MM.1S (cell line): ENCODE data around the gene ATXN2L.

Experiments used
- DNase-seq: peaks from one replicate; pipeline ENCODE4 v3.0.0-alpha.2; 2015
- H2AFZ ChIP-seq: fragments of 300-600 bp; sonication (generic); 2 replicates; pipeline ENCODE4 v1.6.0; 2016; ENCODE audit warnings: antibody characterized with exemption, low read length
- H3F3A ChIP-seq: fragments of 300-600 bp; sonication (generic); 2 replicates; pipeline ENCODE4 v1.6.1; 2016; ENCODE audit warnings: mild to moderate bottlenecking, antibody characterized with exemption, low read length, moderate library complexity, mixed read lengths; ENCODE audit not compliant: insufficient read depth
- H3K27ac ChIP-seq: fragments of 300-600 bp; sonication (generic); 2 replicates; pipeline ENCODE4 v1.5.1; 2016; ENCODE audit warnings: mild to moderate bottlenecking, low read length
- H3K27me3 ChIP-seq: fragments of 300-600 bp; sonication (generic); replicated peaks from 2 replicates; pipeline ENCODE4 v1.6.0; 2016; ENCODE audit warnings: low read length; ENCODE audit not compliant: insufficient read depth
- H3K36me3 ChIP-seq: fragments of 300-600 bp; sonication (generic); replicated peaks from 2 replicates; pipeline ENCODE4 v1.6.1; 2016; ENCODE audit warnings: mild to moderate bottlenecking, low read length, mixed read lengths; ENCODE audit not compliant: insufficient read depth
- H3K4me1 ChIP-seq: fragments of 300-600 bp; sonication (generic); 2 replicates; pipeline ENCODE4 v1.6.1; 2016; ENCODE audit warnings: low read length, mixed read lengths
- H3K4me2 ChIP-seq: fragments of 300-600 bp; sonication (generic); 2 replicates; pipeline ENCODE4 v1.6.0; 2016; ENCODE audit warnings: low read depth, low read length
- H3K4me3 ChIP-seq: fragments of 300-600 bp; sonication (generic); 2 replicates; pipeline ENCODE4 v1.5.1; 2016; ENCODE audit warnings: low read length, mixed read lengths
- H3K79me2 ChIP-seq: fragments of 300-600 bp; sonication (generic); 2 replicates; pipeline ENCODE4 v1.6.1; 2016; ENCODE audit warnings: mixed run types, low read length, mixed read lengths
- H3K9ac ChIP-seq: fragments of 300-600 bp; sonication (generic); 2 replicates; pipeline ENCODE4 v1.6.1; 2016; ENCODE audit warnings: low read length, mixed read lengths
- H3K9me2 ChIP-seq: fragments of 300-600 bp; sonication (generic); replicated peaks from 2 replicates; pipeline ENCODE4 v1.6.1; 2016; ENCODE audit warnings: mild to moderate bottlenecking, low read length, mixed read lengths; ENCODE audit not compliant: insufficient read depth
- H3K9me3 ChIP-seq: fragments of 300-600 bp; sonication (generic); replicated peaks from 2 replicates; pipeline ENCODE4 v1.6.1; 2016; ENCODE audit warnings: mild to moderate bottlenecking, low read length, mixed read lengths; ENCODE audit not compliant: insufficient read depth
- H4K20me1 ChIP-seq: fragments of 300-600 bp; sonication (generic); 2 replicates; pipeline ENCODE4 v1.6.1; 2016; ENCODE audit warnings: mild to moderate bottlenecking, low read length, moderate library complexity, mixed read lengths; ENCODE audit not compliant: insufficient read depth
- EZH2 ChIP-seq: fragments of 300-600 bp; sonication (generic); optimal IDR thresholded peaks from 2 replicates; pipeline ENCODE3; 2017; ENCODE audit warnings: low read depth, mild to moderate bottlenecking, antibody characterized with exemption, low read length, mixed read lengths
- EZH2phosphoT487 ChIP-seq: fragments of 300-600 bp; sonication (generic); IDR thresholded peaks from 2 replicates; pipeline ENCODE4 v1.6.1; 2018; ENCODE audit warnings: antibody characterized with exemption, low read length
- TF ChIP-seq, protein P1 (sequence below): fragments of 300-600 bp; sonication (generic); IDR thresholded peaks from 2 replicates; pipeline ENCODE4 v1.5.1; 2016; ENCODE audit warnings: antibody characterized with exemption, low read length, mixed read lengths

The ATXN2L gene

DNA sequence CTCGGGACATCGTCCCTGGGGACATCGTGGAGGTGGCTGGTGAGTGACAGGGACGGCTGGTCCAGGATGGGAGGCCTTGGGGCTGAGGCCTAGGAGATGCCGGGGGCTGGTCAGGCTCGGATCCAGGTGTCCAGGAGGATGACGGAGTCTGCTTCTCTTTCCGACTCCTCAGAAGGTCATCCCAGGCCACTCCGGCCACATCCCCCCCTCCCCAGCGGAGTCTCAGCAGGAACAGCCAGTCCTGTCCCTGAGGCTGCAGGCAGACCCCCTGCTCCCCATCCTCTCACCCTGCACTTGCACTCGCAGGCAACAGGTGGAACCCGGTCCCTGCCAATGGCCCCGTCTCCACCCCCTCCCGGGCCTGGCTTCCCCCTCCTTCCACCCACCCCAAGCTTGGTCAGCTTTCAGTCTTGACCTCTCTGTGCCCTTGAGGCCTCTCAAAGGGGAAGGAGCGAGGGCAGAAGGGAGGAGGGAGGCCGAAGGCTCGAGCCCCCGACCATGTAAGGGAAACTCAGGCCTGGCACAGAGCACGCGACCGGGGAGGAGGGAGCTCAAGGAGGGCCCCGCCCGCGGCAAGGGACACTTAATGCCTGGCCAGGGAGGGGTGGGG, 59.9 kb downstream of the ATXN2L start:
- Histone ChIP-seq H3F3A (no peaks in the 10 kb centered on the region), H3K4me3 (no peak overlapping the region), H3K27ac (no peak overlapping the region), H3K4me1 (peaks cover 6% of the 10 kb centered on the region; the same call in 1 of the 2 replicates), H3K9me2 (no peaks in the 10 kb centered on the region), H3K79me2 (no peaks in the 10 kb centered on the region), H3K36me3 (no peaks in the 10 kb centered on the region), H3K27me3 (no peaks in the 10 kb centered on the region), H2AFZ (no peak overlapping the region), H3K9ac (no peak overlapping the region), H3K9me3 (no peaks in the 10 kb centered on the region), H3K4me2 (no peak overlapping the region), H4K20me1 (no peaks in the 10 kb centered on the region)
- no peak for TF ChIP-seq EZH2phosphoT487
- no peak for DNase-seq

DNA sequence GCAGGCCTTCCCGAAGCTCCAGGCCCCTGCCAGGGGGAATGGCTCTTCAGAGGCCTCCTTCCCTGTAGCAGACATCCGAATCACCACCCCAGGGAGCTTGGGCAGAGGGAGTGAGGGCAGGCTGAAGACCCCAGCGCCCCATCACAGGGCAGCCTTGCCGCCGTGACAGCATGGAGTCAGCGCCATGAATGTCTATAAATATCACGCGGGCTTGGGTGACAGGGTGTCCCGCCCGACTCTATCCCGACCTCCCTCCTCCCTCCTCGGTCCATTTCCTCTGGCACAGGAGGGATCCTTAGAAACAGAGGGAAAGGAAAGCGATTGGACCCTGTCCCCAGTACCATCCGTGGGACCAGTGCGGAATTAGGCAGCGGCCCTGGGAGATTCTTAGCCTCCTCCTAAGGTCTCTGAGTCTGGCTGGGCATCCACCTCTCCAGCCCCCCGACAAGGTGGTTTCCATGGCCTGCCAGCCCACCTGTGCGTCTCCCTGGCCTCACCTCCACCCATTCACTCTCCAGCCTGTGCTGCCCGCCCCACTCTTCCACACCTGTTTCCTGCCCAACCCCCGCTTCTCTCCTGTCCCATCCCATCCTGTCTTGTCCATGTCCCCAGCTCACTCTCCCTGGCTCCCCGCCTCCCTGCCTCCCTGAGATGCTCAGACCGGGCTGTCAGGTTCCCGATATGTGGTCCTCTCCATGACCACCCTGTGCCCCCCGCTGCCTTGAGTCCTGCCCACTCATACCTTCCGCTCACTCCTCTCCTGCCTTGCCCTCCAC, 60.6 kb downstream of the ATXN2L start:
- DNase-seq = no peak

GRCh38 chr16:28884045-28884444, 61.2 kb downstream of the ATXN2L start:
- H3K4me1 ChIP-seq = peaks cover 6% of the 10 kb centered on the region; the same call in 1 of the 2 replicates
- TF ChIP-seq, protein P1, sequence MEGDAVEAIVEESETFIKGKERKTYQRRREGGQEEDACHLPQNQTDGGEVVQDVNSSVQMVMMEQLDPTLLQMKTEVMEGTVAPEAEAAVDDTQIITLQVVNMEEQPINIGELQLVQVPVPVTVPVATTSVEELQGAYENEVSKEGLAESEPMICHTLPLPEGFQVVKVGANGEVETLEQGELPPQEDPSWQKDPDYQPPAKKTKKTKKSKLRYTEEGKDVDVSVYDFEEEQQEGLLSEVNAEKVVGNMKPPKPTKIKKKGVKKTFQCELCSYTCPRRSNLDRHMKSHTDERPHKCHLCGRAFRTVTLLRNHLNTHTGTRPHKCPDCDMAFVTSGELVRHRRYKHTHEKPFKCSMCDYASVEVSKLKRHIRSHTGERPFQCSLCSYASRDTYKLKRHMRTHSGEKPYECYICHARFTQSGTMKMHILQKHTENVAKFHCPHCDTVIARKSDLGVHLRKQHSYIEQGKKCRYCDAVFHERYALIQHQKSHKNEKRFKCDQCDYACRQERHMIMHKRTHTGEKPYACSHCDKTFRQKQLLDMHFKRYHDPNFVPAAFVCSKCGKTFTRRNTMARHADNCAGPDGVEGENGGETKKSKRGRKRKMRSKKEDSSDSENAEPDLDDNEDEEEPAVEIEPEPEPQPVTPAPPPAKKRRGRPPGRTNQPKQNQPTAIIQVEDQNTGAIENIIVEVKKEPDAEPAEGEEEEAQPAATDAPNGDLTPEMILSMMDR = no peak
- no peak for TF ChIP-seq EZH2
- TF ChIP-seq EZH2phosphoT487 = no peak
- H3K36me3 ChIP-seq = no peaks in the 10 kb centered on the region

More for the DNA sequence above, 60.6 kb downstream of the ATXN2L start:
- H3K4me1 ChIP-seq = peaks cover 6% of the 10 kb centered on the region; the same call in 1 of the 2 replicates
- no peaks in the 10 kb centered on the region for H3K36me3 ChIP-seq
- no peak overlapping the region for H3K9ac ChIP-seq
- no peaks in the 10 kb centered on the region for H3F3A ChIP-seq
- H4K20me1 ChIP-seq = no peaks in the 10 kb centered on the region
- H3K9me3 ChIP-seq = no peaks in the 10 kb centered on the region
- H3K9me2 ChIP-seq = no peaks in the 10 kb centered on the region
- no peak overlapping the region for H3K4me2 ChIP-seq
- no peak overlapping the region for H2AFZ ChIP-seq
- no peaks in the 10 kb centered on the region for H3K27me3 ChIP-seq
- no peak overlapping the region for H3K27ac ChIP-seq
- no peak overlapping the region for H3K4me3 ChIP-seq
- TF ChIP-seq, protein P1 = no peak
- no peak for TF ChIP-seq EZH2phosphoT487
- no peak for TF ChIP-seq EZH2
- no peaks in the 10 kb centered on the region for H3K79me2 ChIP-seq

More at GRCh38 chr16:28884045-28884444, 61.2 kb downstream of the ATXN2L start:
- no peaks in the 10 kb centered on the region for H3K27me3 ChIP-seq
- no peaks in the 10 kb centered on the region for H3K9me2 ChIP-seq
- no peak for DNase-seq
- no peaks in the 10 kb centered on the region for H3F3A ChIP-seq
- no peaks in the 10 kb centered on the region for H4K20me1 ChIP-seq
- H2AFZ ChIP-seq = no peak overlapping the region
- no peak overlapping the region for H3K4me3 ChIP-seq
- no peak overlapping the region for H3K9ac ChIP-seq
- H3K79me2 ChIP-seq = no peaks in the 10 kb centered on the region
- H3K4me2 ChIP-seq = no peak overlapping the region
- H3K9me3 ChIP-seq = no peaks in the 10 kb centered on the region
- no peak overlapping the region for H3K27ac ChIP-seq
